Retinal pigment epithelial cell (primary cell): ENCODE measurements around the gene CHAT.

Experiments
- DNase-seq: peaks from one replicate; pipeline ENCODE4 v3.0.0-alpha.2; 2010; ENCODE audit warnings: low read depth
- H3K4me3 ChIP-seq: 2 replicates; pipeline ENCODE4 v1.5.1; 2011; ENCODE audit warnings: mild to moderate bottlenecking, low read length, control low read depth, moderate library complexity
- CTCF ChIP-seq: conservative IDR thresholded peaks from 2 replicates; pipeline ENCODE4 v1.5.1; 2011; ENCODE audit warnings: low read depth, low read length, control low read depth, inconsistent platforms

CHAT gene

GRCh38 chr10:49647985-49648795 is 34.4 kb downstream of the CHAT start:
- DNase-seq, result no peak
- no peak overlapping the region for H3K4me3 ChIP-seq
- TF ChIP-seq CTCF, result no peak

GRCh38 chr10:49649294-49649693 is 35.5 kb downstream of the CHAT start:
- TF ChIP-seq CTCF, result no peak
- DNase-seq, result no peak
- H3K4me3 ChIP-seq, result no peak overlapping the region

GRCh38 chr10:49649936-49650723 is 36.3 kb downstream of the CHAT start:
- no peak for DNase-seq
- H3K4me3 ChIP-seq, result no peak overlapping the region
- TF ChIP-seq CTCF, result no peak

- no peak for TF ChIP-seq CTCF
- no peak for DNase-seq
- no peak overlapping the region for H3K4me3 ChIP-seq
Measured at GRCh38 chr10:49650724-49651034, 36.8 kb downstream of the CHAT start.

- no peak for TF ChIP-seq CTCF
- H3K4me3 ChIP-seq, result no peak overlapping the region
- no peak for DNase-seq
Measured at GRCh38 chr10:49651039-49651835, 37.4 kb downstream of the CHAT start.

GRCh38 chr10:49651917-49652316 is 38.1 kb downstream of the CHAT start:
- DNase-seq, result no peak
- no peak overlapping the region for H3K4me3 ChIP-seq
- TF ChIP-seq CTCF, result no peak
